Neural cell (in vitro differentiated cells): ENCODE measurements around the gene TMC1.

Source experiments
- CTCF ChIP-seq: fragments of 450-650 bp; IDR thresholded peaks from 2 replicates; pipeline ENCODE4 v1.5.1; 2014; ENCODE audit warnings: antibody characterized with exemption, mild to moderate bottlenecking, moderate library complexity; ENCODE audit not compliant: poor library complexity, severe bottlenecking
- EZH2 ChIP-seq: fragments of 200-600, 300-800 bp; shearing (Covaris generic), sonication (generic); IDR thresholded peaks from 2 replicates; pipeline ENCODE4 v1.6.1; 2014; ENCODE audit warnings: antibody characterized with exemption, low read length, borderline replicate concordance, mild to moderate bottlenecking; ENCODE audit not compliant: insufficient read depth, poor library complexity, severe bottlenecking
- MXI1 ChIP-seq: fragments of 450-650 bp; conservative IDR thresholded peaks from 2 replicates; pipeline ENCODE4 v1.6.1; 2014; ENCODE audit warnings: antibody characterized with exemption, mild to moderate bottlenecking; ENCODE audit not compliant: poor library complexity, severe bottlenecking
- POLR2AphosphoS5 ChIP-seq: IDR thresholded peaks from 2 replicates; pipeline ENCODE4 v1.6.1; 2012
- RAD21 ChIP-seq: fragments of 450-650 bp; conservative IDR thresholded peaks from 2 replicates; pipeline ENCODE4 v1.6.1; 2014; ENCODE audit warnings: antibody characterized with exemption, mild to moderate bottlenecking, moderate library complexity
- REST ChIP-seq: IDR thresholded peaks from 2 replicates; pipeline ENCODE4 v1.6.1; 2012; ENCODE audit warnings: borderline replicate concordance
- TAF1 ChIP-seq: IDR thresholded peaks from 2 replicates; pipeline ENCODE4 v1.6.1; 2012; ENCODE audit warnings: low read depth

- TF ChIP-seq CTCF: no peak
- TF ChIP-seq TAF1: no peak
- TF ChIP-seq EZH2: no peak
- peak; percentile 54 for TF ChIP-seq REST
- no peak for TF ChIP-seq MXI1
- TF ChIP-seq POLR2AphosphoS5: peak; percentile 61
- no peak for TF ChIP-seq RAD21
Observed at GRCh38 chr9:72497447-72498046, 23.9 kb upstream of the TMC1 start.
